A549 (cell line): ENCODE results near the gene ZBTB2. TPM values are rescaled to one million over a fixed set of nuclear protein-coding genes. Genes with fewer than 3 reads are reported as not detected.

Source experiments
- ATAC-seq, 2 experiments: fragments of 200-7000 bp in 1 of 2; fragments of >200 bp in 1 of 2; cut with Nextera tagmentation in 1 of 2; cut with Tn5 transposase in 1 of 2; 3 replicates each; pipeline versions ENCODE4 v1.8.0 to v1.9.1; 2018 to 2020; ENCODE audit warnings: mild to moderate bottlenecking in 1 of 2, moderate library complexity in 1 of 2
- CTCF ChIA-PET: fragments of 300-600 bp; sonication (Branson Sonifier 250); formaldehyde crosslinking; extraction: SDS; loops from one replicate; lab custom pipeline; 2021; ENCODE audit warnings: antibody characterized with exemption, inconsistent platforms; lab: Yijun Ruan, JAX
- POLR2A ChIA-PET: fragments of 350-600 bp; formaldehyde crosslinking; extraction: SDS; loops from one replicate; lab custom pipeline; 2021; ENCODE audit warnings: antibody characterized with exemption, inconsistent platforms; lab: Yijun Ruan, JAX
- DNase-seq, 2 experiments: peaks; one replicate each; pipeline versions ENCODE4 v3.0.0 to v3.0.0-alpha.2; 2011 to 2016; ENCODE audit warnings: low read depth in 1 of 2, low spot score in 1 of 2
- FAIRE-seq: peaks from 2 replicates; lab custom pipeline; 2011; peaks lifted over from hg19 to GRCh38; lab: Jason Lieb, UNC
- H3K27ac ChIP-seq, 2 experiments: fragments of >200 bp; sonication (Bioruptor Twin); formaldehyde crosslinking; 3 replicates each; pipeline ENCODE4 v1.5.1; 2016 to 2017
- H3K4me1 ChIP-seq: fragments of >200 bp; sonication (Bioruptor Twin); formaldehyde crosslinking; 3 replicates; pipeline ENCODE4 v1.6.1; 2016
- H3K4me2 ChIP-seq: fragments of >200 bp; sonication (Bioruptor Twin); formaldehyde crosslinking; 3 replicates; pipeline ENCODE4 v1.6.1; 2016
- H3K4me3 ChIP-seq: fragments of >200 bp; sonication (Bioruptor Twin); formaldehyde crosslinking; 3 replicates; pipeline ENCODE4 v1.5.1; 2016
- H3K9me3 ChIP-seq: fragments of >200 bp; sonication (Bioruptor Twin); formaldehyde crosslinking; 3 replicates; pipeline ENCODE4 v1.6.1; 2016
- E2F6 ChIP-seq: IDR thresholded peaks from 2 replicates; pipeline ENCODE4 v1.6.1; 2012; ENCODE audit warnings: low read depth, borderline replicate concordance
- EHMT2 ChIP-seq: fragments of 200-600 bp; sonication (generic); IDR thresholded peaks from 2 replicates; pipeline ENCODE4 v1.6.1; 2016; ENCODE audit warnings: antibody characterized with exemption, low read depth, mild to moderate bottlenecking, moderate library complexity
- EP300 ChIP-seq, 2 experiments: fragments of >200 bp; sonication (Bioruptor Twin); formaldehyde crosslinking; IDR thresholded peaks; 2 replicates in 1 of 2; 3 replicates in 1 of 2; pipeline ENCODE4 v1.6.1; 2016 to 2017
- ESRRA ChIP-seq: fragments of 150-350 bp; IDR thresholded peaks from 2 replicates; pipeline ENCODE4 v1.6.1; 2014; ENCODE audit warnings: mild to moderate bottlenecking, low read length, borderline replicate concordance
- FOSB ChIP-seq: fragments of 250-450 bp; sonication (Bioruptor Pico); IDR thresholded peaks from 2 replicates; pipeline ENCODE4 v1.5.0; 2020; ENCODE audit warnings: mild to moderate bottlenecking, moderate library complexity
- FOSL2 ChIP-seq, 2 experiments: fragments of 450-650 bp in 1 of 2; fragments of >200 bp in 1 of 2; sonication (Bioruptor Twin) in 1 of 2; formaldehyde crosslinking; IDR thresholded peaks; 2 replicates each; pipeline versions ENCODE4 v1.5.0 to v1.6.1; 2016 to 2020; ENCODE audit warnings: mild to moderate bottlenecking in 1 of 2, moderate library complexity in 1 of 2
- HES2 ChIP-seq: fragments of >200 bp; sonication (Bioruptor Twin); formaldehyde crosslinking; IDR thresholded peaks from 2 replicates; pipeline ENCODE4 v1.6.1; 2016
- HOXB13 ChIP-seq: fragments of 250-450 bp; sonication (Bioruptor Pico); IDR thresholded peaks from 2 replicates; pipeline ENCODE4 v1.5.0; 2020; ENCODE audit warnings: low read depth, mild to moderate bottlenecking, moderate library complexity
- HOXB5 ChIP-seq: fragments of 250-450 bp; sonication (Bioruptor Pico); IDR thresholded peaks from 2 replicates; pipeline ENCODE4 v1.5.0; 2020; ENCODE audit warnings: mild to moderate bottlenecking, moderate library complexity
- MAFK ChIP-seq: fragments of 450-650 bp; IDR thresholded peaks from 2 replicates; pipeline ENCODE4 v1.6.1; 2014; ENCODE audit not compliant: partially characterized antibody
- MAZ ChIP-seq: fragments of 150-350 bp; IDR thresholded peaks from 2 replicates; pipeline ENCODE4 v1.6.1; 2014; ENCODE audit warnings: antibody characterized with exemption, low read depth, low read length, borderline replicate concordance
- NFE2L2 ChIP-seq: fragments of 150-350 bp; conservative IDR thresholded peaks from 2 replicates; pipeline ENCODE4 v1.6.1; 2014; ENCODE audit warnings: low read length
- NPAS2 ChIP-seq: fragments of 250-450 bp; sonication (Bioruptor Pico); IDR thresholded peaks from 2 replicates; pipeline ENCODE4 v1.8.0; 2022; ENCODE audit warnings: mild to moderate bottlenecking, moderate library complexity, borderline replicate concordance
- POLR2A ChIP-seq: IDR thresholded peaks from 2 replicates; pipeline ENCODE4 v1.6.1; 2012; ENCODE audit warnings: mild to moderate bottlenecking, low read length
- POLR2AphosphoS2 ChIP-seq: conservative IDR thresholded peaks from 2 replicates; pipeline ENCODE4 v1.6.1; 2012; ENCODE audit warnings: low read length, improper control_type of control experiment, inconsistent platforms
- RAD21 ChIP-seq, 2 experiments: fragments of >200 bp in 1 of 2; sonication (Bioruptor Twin) in 1 of 2; formaldehyde crosslinking in 1 of 2; IDR thresholded peaks in 1 of 2; conservative IDR thresholded peaks in 1 of 2; 2 replicates in 1 of 2; 3 replicates in 1 of 2; pipeline ENCODE4 v1.6.1; 2012 to 2018; ENCODE audit warnings: inconsistent platforms in 1 of 2
- RFX5 ChIP-seq: fragments of 450-650 bp; IDR thresholded peaks from 2 replicates; pipeline ENCODE4 v1.7.1; 2014; ENCODE audit warnings: antibody characterized with exemption, mild to moderate bottlenecking, moderate library complexity
- RNF2 ChIP-seq: fragments of 200-600 bp; sonication (generic); IDR thresholded peaks from 2 replicates; pipeline ENCODE4 v1.6.1; 2016; ENCODE audit warnings: low read depth, mild to moderate bottlenecking, antibody characterized with exemption, moderate library complexity, borderline replicate concordance
- SMC3 ChIP-seq: fragments of >200 bp; sonication (Bioruptor Twin); formaldehyde crosslinking; IDR thresholded peaks from 3 replicates; pipeline ENCODE4 v1.6.1; 2018; ENCODE audit warnings: inconsistent platforms
- TFCP2L1 ChIP-seq: fragments of 250-450 bp; sonication (Bioruptor Pico); IDR thresholded peaks from 2 replicates; pipeline ENCODE4 v1.5.0; 2021; ENCODE audit warnings: mild to moderate bottlenecking
- TP53 ChIP-seq: fragments of 250-450 bp; sonication (Bioruptor Pico); IDR thresholded peaks from 2 replicates; pipeline ENCODE4 v1.5.0; 2021; ENCODE audit warnings: mild to moderate bottlenecking, moderate library complexity
- ZC3H11A ChIP-seq: fragments of 450-650 bp; IDR thresholded peaks from 2 replicates; pipeline ENCODE4 v1.6.1; 2014; ENCODE audit warnings: antibody characterized with exemption, mild to moderate bottlenecking
- ZNF302 ChIP-seq: fragments of 250-450 bp; sonication (Bioruptor Pico); IDR thresholded peaks from 2 replicates; pipeline ENCODE4 v1.9.0; 2021; ENCODE audit warnings: inconsistent platforms, mild to moderate bottlenecking, moderate library complexity
- ZSCAN20 ChIP-seq: fragments of 250-450 bp; sonication (Bioruptor Pico); IDR thresholded peaks from 2 replicates; pipeline ENCODE4 v1.8.0; 2022; ENCODE audit warnings: mild to moderate bottlenecking, moderate library complexity
- WGBS: methylation state at CpG from one replicate; pipeline ENCODE4 v1.1.6; 2017; ENCODE audit errors: missing lambda C conversion rate; 5-methylcytosine and 5-hydroxymethylcytosine counted together
- polyA plus RNA-seq, 4 experiments: library from polyadenylated mRNA; depleted of rRNA in 3 of 4; stranded (reverse); fragments of >200 nt; fragmentation: RNase III in 1 of 4; extraction: RNeasy Plus Mini Kit Qiagen cat#74134 plus additional on column Dnase treatment in 1 of 4; gene quantifications; 2 replicates in 3 of 4; 3 replicates in 1 of 4; pipeline ENCODE4 v1.2.3, GENCODE V29; 2011 to 2017
- TF ChIP-seq, protein P1 (sequence below): IDR thresholded peaks from 2 replicates; pipeline ENCODE4 v1.6.1; 2012
- TF ChIP-seq, protein P2 (sequence below): fragments of >200 bp; sonication (Bioruptor Twin); formaldehyde crosslinking; IDR thresholded peaks from 3 replicates; pipeline ENCODE4 v1.5.1; 2016

Gene ZBTB2
- polyA plus RNA-seq, 2 of the 4 experiments (the other 2 are of a cell fraction): 10.8 to 17.3 TPM

- FAIRE-seq (no peak), DNase-seq (no peak), ATAC-seq (no peak)
- H3K4me2 ChIP-seq: no peak overlapping the region
- TF ChIP-seq MAFK (no peak), SMC3 (no peak), E2F6 (no peak), RAD21 (conservative IDR thresholded peaks at IDR 0.05 in 1 of 2, IDR thresholded peaks at IDR 0.05 in 1 of 2) (no peak), RNF2 (no peak), MAZ (no peak), POLR2A (no peak), ZC3H11A (no peak), RFX5 (no peak), ZSCAN20 (CRISPR knock-in tag) (no peak), ZNF302 (no peak), ESRRA (no peak), TP53 (CRISPR knock-in tag) (no peak), HES2 (no peak), HOXB5 (CRISPR knock-in tag) (no peak), POLR2AphosphoS2 (no peak), FOSB (CRISPR knock-in tag) (no peak)
- H3K9me3 ChIP-seq: no peaks in the 10 kb centered on the region
- ChIA-PET CTCF (no interaction called here), POLR2A (no interaction called here)
- WGBS: 83% methylated on average over 3 of the region's 3 CpGs
- H3K4me1 ChIP-seq: peaks cover 13% of the 10 kb centered on the region
- H3K27ac ChIP-seq: no peak overlapping the region
- H3K4me3 ChIP-seq: no peak overlapping the region
These were observed 8.3 kb upstream of the ZBTB2 start for GRCh38 chr6:151399679-151400078.

GRCh38 chr6:151393410-151393809, 2.1 kb upstream of the ZBTB2 start:
- ChIA-PET POLR2A (no interaction called here), CTCF (interaction anchor here (1.4 to 4.1 kb wide), 2 partner anchors 13 to 30 kb away, joined by 3 to 29 read pairs; no protein-coding TSS in a partner anchor)
- H3K27ac ChIP-seq: peak overlapping the region in 1 of 2 experiments; percentile 23; a peak in 1 of 6 replicates
- DNase-seq: no peak
- WGBS: 70% methylated on average over 4 of the region's 4 CpGs
- H3K4me1 ChIP-seq: peaks cover 21% of the 10 kb centered on the region
- TF ChIP-seq MAFK: peak; percentile 61
- no peak for TF ChIP-seq FOSL2 (IDR thresholded peaks at IDR 0.05)
- no peak for TF ChIP-seq FOSL2 (CRISPR knock-in tag; IDR thresholded peaks at IDR 0.05)
- no peak for TF ChIP-seq ZSCAN20 (CRISPR knock-in tag)
- TF ChIP-seq NPAS2 (CRISPR knock-in tag): no peak
- TF ChIP-seq NFE2L2: no peak
- no peak for TF ChIP-seq EHMT2
- no peak for TF ChIP-seq TP53 (CRISPR knock-in tag)
- no peak overlapping the region for H3K4me3 ChIP-seq
- no peak for ATAC-seq
- FAIRE-seq: no peak
- H3K4me2 ChIP-seq: peak overlapping the region; percentile 98
- H3K9me3 ChIP-seq: no peaks in the 10 kb centered on the region

DNA sequence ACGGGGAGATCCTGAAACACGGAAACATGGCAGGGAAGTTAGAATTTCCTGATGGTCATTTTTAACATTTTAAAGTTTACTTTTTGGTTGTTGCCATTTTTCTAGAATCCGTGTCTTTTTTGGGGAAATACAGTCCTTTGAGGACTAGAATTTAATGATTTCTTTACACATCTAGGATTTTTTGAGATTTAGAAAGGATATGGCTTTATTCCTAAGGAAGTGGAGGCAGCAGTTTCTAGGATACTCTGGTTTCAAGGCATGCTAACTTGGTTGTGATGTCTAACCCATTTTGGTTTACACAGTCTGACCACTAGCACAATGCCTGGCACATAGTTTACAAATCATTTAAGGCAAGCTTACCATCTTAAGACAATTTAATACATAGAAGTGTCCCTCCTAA, 1.1 kb upstream of the ZBTB2 start:
- 0% methylated on average over 3 of the region's 3 CpGs for WGBS

More for the DNA sequence above, 1.1 kb upstream of the ZBTB2 start:
- ChIA-PET CTCF (interaction anchor here (1.4 to 4.1 kb wide), 2 partner anchors 14 to 31 kb away, joined by 3 to 29 read pairs; no protein-coding TSS in a partner anchor), POLR2A (no interaction called here)
- DNase-seq (no peak), ATAC-seq (no peak), FAIRE-seq (no peak)
- Histone ChIP-seq H3K4me3 (peak overlapping the region; percentile 93), H3K4me1 (peaks cover 30% of the 10 kb centered on the region), H3K4me2 (peak overlapping the region; percentile 98), H3K27ac (peak overlapping the region; percentile 100), H3K9me3 (no peaks in the 10 kb centered on the region)
- no peak for TF ChIP-seq EP300 (IDR thresholded peaks at IDR 0.05)
- no peak for TF ChIP-seq RAD21 (conservative IDR thresholded peaks at IDR 0.05 in 1 of 2, IDR thresholded peaks at IDR 0.05 in 1 of 2)
- no peak for TF ChIP-seq TP53 (CRISPR knock-in tag)
- TF ChIP-seq, protein P1, sequence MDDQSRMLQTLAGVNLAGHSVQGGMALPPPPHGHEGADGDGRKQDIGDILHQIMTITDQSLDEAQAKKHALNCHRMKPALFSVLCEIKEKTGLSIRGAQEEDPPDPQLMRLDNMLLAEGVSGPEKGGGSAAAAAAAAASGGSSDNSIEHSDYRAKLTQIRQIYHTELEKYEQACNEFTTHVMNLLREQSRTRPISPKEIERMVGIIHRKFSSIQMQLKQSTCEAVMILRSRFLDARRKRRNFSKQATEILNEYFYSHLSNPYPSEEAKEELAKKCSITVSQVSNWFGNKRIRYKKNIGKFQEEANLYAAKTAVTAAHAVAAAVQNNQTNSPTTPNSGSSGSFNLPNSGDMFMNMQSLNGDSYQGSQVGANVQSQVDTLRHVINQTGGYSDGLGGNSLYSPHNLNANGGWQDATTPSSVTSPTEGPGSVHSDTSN: no peak
- TF ChIP-seq ZC3H11A: no peak
- TF ChIP-seq TFCP2L1 (CRISPR knock-in tag): no peak
- no peak for TF ChIP-seq E2F6
- TF ChIP-seq, protein P2, sequence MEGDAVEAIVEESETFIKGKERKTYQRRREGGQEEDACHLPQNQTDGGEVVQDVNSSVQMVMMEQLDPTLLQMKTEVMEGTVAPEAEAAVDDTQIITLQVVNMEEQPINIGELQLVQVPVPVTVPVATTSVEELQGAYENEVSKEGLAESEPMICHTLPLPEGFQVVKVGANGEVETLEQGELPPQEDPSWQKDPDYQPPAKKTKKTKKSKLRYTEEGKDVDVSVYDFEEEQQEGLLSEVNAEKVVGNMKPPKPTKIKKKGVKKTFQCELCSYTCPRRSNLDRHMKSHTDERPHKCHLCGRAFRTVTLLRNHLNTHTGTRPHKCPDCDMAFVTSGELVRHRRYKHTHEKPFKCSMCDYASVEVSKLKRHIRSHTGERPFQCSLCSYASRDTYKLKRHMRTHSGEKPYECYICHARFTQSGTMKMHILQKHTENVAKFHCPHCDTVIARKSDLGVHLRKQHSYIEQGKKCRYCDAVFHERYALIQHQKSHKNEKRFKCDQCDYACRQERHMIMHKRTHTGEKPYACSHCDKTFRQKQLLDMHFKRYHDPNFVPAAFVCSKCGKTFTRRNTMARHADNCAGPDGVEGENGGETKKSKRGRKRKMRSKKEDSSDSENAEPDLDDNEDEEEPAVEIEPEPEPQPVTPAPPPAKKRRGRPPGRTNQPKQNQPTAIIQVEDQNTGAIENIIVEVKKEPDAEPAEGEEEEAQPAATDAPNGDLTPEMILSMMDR: no peak
- TF ChIP-seq HOXB13 (CRISPR knock-in tag): no peak
